ENCODE results near the gene GPR87.

Gene GPR87

GRCh38 chr3:151312972-151313371 is 3.6 kb downstream of the GPR87 start:
- H3K4me3 ChIP-seq (ENCODE audit: low read depth, low read length) = no peak overlapping the region
- no peak for DNase-seq (ENCODE audit: low read depth)
- no peak for TF ChIP-seq CTCF (IDR thresholded peaks at IDR 0.05; ENCODE audit: low read depth, low read length, missing control alignments)

- TF ChIP-seq CTCF (IDR thresholded peaks at IDR 0.05; ENCODE audit: low read depth, low read length, missing control alignments) = no peak
- H3K4me3 ChIP-seq (ENCODE audit: low read depth, low read length) = no peak overlapping the region
- no peak for DNase-seq (ENCODE audit: low read depth)
These were observed 7.1 kb downstream of the GPR87 start for GRCh38 chr3:151309566-151309965.

- no peak for DNase-seq (ENCODE audit: low read depth)
- no peak overlapping the region for H3K4me3 ChIP-seq (ENCODE audit: low read depth, low read length)
- no peak for TF ChIP-seq CTCF (IDR thresholded peaks at IDR 0.05; ENCODE audit: low read depth, low read length, missing control alignments)
These were observed 8.8 kb downstream of the GPR87 start for GRCh38 chr3:151307583-151308488.

- no peak overlapping the region for H3K4me3 ChIP-seq (ENCODE audit: low read depth, low read length)
- DNase-seq (ENCODE audit: low read depth) = no peak
- TF ChIP-seq CTCF (IDR thresholded peaks at IDR 0.05; ENCODE audit: low read depth, low read length, missing control alignments) = no peak
These were observed 9.5 kb downstream of the GPR87 start for GRCh38 chr3:151307131-151307530.

- no peak for DNase-seq (ENCODE audit: low read depth)
- H3K4me3 ChIP-seq (ENCODE audit: low read depth, low read length) = no peak overlapping the region
- TF ChIP-seq CTCF (IDR thresholded peaks at IDR 0.05; ENCODE audit: low read depth, low read length, missing control alignments) = no peak
These were observed 10.3 kb downstream of the GPR87 start for GRCh38 chr3:151306168-151306810.

- H3K4me3 ChIP-seq (ENCODE audit: low read depth, low read length) = no peak overlapping the region
- no peak for TF ChIP-seq CTCF (IDR thresholded peaks at IDR 0.05; ENCODE audit: low read depth, low read length, missing control alignments)
- no peak for DNase-seq (ENCODE audit: low read depth)
These were observed 10.9 kb downstream of the GPR87 start for GRCh38 chr3:151305775-151306151.
